ENCODE data around the gene RAB11FIP4. TPM values are rescaled to one million over a fixed set of nuclear protein-coding genes. Genes with fewer than 3 reads are reported as not detected.
A peak's percentile ranks its signal among the peaks of the same experiment; 100 is the strongest.

Gene RAB11FIP4
- total and polyA plus RNA-seq, 2 of the 8 experiments (the other 6 are each of a cell fraction or from before 2014, with no cell fraction given): 21.7 to 53.2 TPM

DNA sequence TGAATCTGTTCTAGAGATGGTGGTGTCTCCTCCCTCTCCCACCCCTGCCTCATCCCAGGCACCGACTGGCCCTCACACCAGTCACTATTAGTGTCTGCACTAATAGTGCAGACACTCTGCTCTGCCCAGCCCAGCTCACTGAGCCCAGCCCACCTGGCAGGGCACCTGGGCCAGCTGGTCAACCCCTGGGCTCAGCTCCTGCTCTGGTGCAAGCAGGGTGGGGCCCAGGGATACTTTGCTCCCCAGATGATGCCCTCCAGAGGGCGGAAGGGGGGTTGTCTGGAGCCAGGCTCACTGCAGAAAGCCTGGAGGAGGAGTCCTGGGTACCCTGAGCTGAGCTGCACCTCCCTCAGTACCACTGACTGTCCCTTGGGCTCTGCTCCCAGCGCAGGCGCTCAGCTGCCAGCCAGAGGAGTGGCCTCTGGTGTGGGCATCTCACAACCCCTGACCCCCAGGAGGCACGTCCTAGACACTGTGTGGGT is 14.5 kb downstream of the RAB11FIP4 start:
- H3K27me3 ChIP-seq (replicated peaks in 1 of 4; ENCODE audit: control insufficient read depth in 3 of 4, extremely low read depth in 1 of 4, insufficient read depth in 3 of 4, low read length in 3 of 4): no peaks in the 10 kb centered on the region
- H2AFZ ChIP-seq (ENCODE audit: low read length): peak overlapping the region; percentile 82; the same call in 1 of the 2 replicates
- H3K23ac ChIP-seq (ENCODE audit: insufficient read length): no peak overlapping the region
- no peak overlapping the region for H2BK12ac ChIP-seq (ENCODE audit: low read depth, low read length)
- FAIRE-seq (no peak), DNase-seq (ENCODE audit: low read depth in 1 of 2, low spot score in 2 of 2) (peak in 1 of 2 experiments; percentile 67)
- H2BK5ac ChIP-seq (ENCODE audit: low read depth, low read length): no peak overlapping the region
- no peak overlapping the region for H3K9ac ChIP-seq (replicated peaks in 1 of 4; ENCODE audit: extremely low read depth in 1 of 4, low read depth in 3 of 4, low read length in 3 of 4)
- no peak overlapping the region for H3K4ac ChIP-seq (replicated peaks; ENCODE audit: insufficient read length, low read depth, low read length)
- POLR2A ChIA-PET (ENCODE audit: partially characterized antibody): no interaction called here
- peaks cover 3% of the 10 kb centered on the region; the same call in 1 of the 2 replicates for H3K23me2 ChIP-seq (ENCODE audit: low read depth, low read length)
- H3K36me3 ChIP-seq (ENCODE audit: control insufficient read depth in 2 of 4, insufficient read depth in 4 of 4, low read length in 3 of 4): no peaks in the 10 kb centered on the region; a peak in 1 of 8 replicates
- H3K27ac ChIP-seq (ENCODE audit: low read depth, low read length): no peak overlapping the region
- H3K79me1 ChIP-seq (ENCODE audit: low read depth, low read length): no peaks in the 10 kb centered on the region
- H4K20me1 ChIP-seq (replicated peaks in 1 of 2; ENCODE audit: control insufficient read depth in 1 of 2, insufficient read depth in 2 of 2, low read length in 2 of 2): no peaks in the 10 kb centered on the region
- WGBS, 2 experiments (ENCODE audit: extremely low coverage in 1 of 2, insufficient coverage in 1 of 2, insufficient read length in 1 of 2, insufficient replicate concordance in 2 of 2, low coverage in 1 of 2, low lambda C conversion rate in 2 of 2, missing lambda C conversion rate in 1 of 2): 65% methylated on average over 5 of the region's 5 CpGs; no CpG with 5 or more reads in 1 of the 2 experiments
- H4K5ac ChIP-seq (ENCODE audit: insufficient read length, low read depth, low read length): no peak overlapping the region
- peak; percentile 31 to 39 (median 33); a peak in 3 of 4 replicates for TF ChIP-seq CTCF (IDR thresholded peaks at IDR 0.05; ENCODE audit: control extremely low read depth in 1 of 3, insufficient read depth in 1 of 3, low read depth in 1 of 3, low read length in 3 of 3)
- TF ChIP-seq SP4 (IDR thresholded peaks at IDR 0.05; ENCODE audit: low read length): no peak
- TF ChIP-seq FOSL1 (IDR thresholded peaks at IDR 0.05; ENCODE audit: insufficient read depth, low read depth, low read length): no peak
- TF ChIP-seq RFX5 (IDR thresholded peaks at IDR 0.05; ENCODE audit: borderline replicate concordance, low read depth, low read length): no peak
- peak; percentile 32 to 45 for TF ChIP-seq RAD21 (IDR thresholded peaks at IDR 0.05 in 1 of 2, conservative IDR thresholded peaks at IDR 0.05 in 1 of 2; ENCODE audit: low read depth in 2 of 2, low read length in 2 of 2)
- CTCF ChIA-PET (ENCODE audit: partially characterized antibody): interaction anchor here (0.5 to 2.6 kb wide), 9 partner anchors 12 to 175 kb away, joined by 3 to 10 read pairs (median 3); no protein-coding TSS in a partner anchor
- H3K14ac ChIP-seq (ENCODE audit: insufficient read length): no peak overlapping the region
- H3K4me2 ChIP-seq (ENCODE audit: insufficient read depth in 1 of 2, low read depth in 2 of 2, low read length in 2 of 2): no peak overlapping the region
- H3K4me1 ChIP-seq (replicated peaks in 1 of 4; ENCODE audit: control insufficient read depth in 3 of 4, insufficient read depth in 4 of 4, low read length in 3 of 4): peaks cover 1 to 3% (median 2%) of the 10 kb centered on the region in 4 experiments; a peak in 3 of 7 replicates
- no peaks in the 10 kb centered on the region for H3K9me3 ChIP-seq (ENCODE audit: insufficient read depth in 2 of 2, low read depth in 1 of 2, low read length in 1 of 2)
- no peak overlapping the region for H2AK5ac ChIP-seq (ENCODE audit: low read depth, low read length)
- no peak overlapping the region for H4K91ac ChIP-seq (replicated peaks; ENCODE audit: insufficient read length, low read length)
- no peak overlapping the region for H3K4me3 ChIP-seq (ENCODE audit: extremely low read depth in 1 of 4, insufficient read depth in 2 of 4, low read depth in 3 of 4, low read length in 4 of 4)
- H3K79me2 ChIP-seq (ENCODE audit: control insufficient read depth in 1 of 2, insufficient read depth in 2 of 2, low read length in 2 of 2): no peaks in the 10 kb centered on the region
- H3K56ac ChIP-seq (replicated peaks; ENCODE audit: insufficient read length, low read depth, low read length): no peak overlapping the region
- H3K18ac ChIP-seq (ENCODE audit: extremely low read depth, low read length): no peak overlapping the region
- no peak overlapping the region for H2BK15ac ChIP-seq (ENCODE audit: low read length)
- H2BK120ac ChIP-seq (replicated peaks; ENCODE audit: low read depth, low read length): no peak overlapping the region
- H4K8ac ChIP-seq (ENCODE audit: extremely low read depth, insufficient read depth, low read length): 0 out of 2 replicates have a peak overlapping the region, but pooled peaks have one; percentile 8
- 0 out of 2 replicates have a peak overlapping the region, but pooled peaks have one; percentile 48 for H2BK20ac ChIP-seq (ENCODE audit: low read length)
